ENCODE data around the gene LRRC56.

The LRRC56 gene, protein sequence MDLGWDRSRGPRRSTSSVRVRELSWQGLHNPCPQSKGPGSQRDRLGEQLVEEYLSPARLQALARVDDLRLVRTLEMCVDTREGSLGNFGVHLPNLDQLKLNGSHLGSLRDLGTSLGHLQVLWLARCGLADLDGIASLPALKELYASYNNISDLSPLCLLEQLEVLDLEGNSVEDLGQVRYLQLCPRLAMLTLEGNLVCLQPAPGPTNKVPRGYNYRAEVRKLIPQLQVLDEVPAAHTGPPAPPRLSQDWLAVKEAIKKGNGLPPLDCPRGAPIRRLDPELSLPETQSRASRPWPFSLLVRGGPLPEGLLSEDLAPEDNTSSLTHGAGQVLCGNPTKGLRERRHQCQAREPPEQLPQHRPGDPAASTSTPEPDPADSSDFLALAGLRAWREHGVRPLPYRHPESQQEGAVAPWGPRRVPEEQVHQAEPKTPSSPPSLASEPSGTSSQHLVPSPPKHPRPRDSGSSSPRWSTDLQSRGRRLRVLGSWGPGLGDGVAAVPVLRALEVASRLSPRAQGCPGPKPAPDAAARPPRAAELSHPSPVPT
- total RNA-seq, result 2.5 to 14.5 (median 8.7) reads per million in 9 experiments

DNA sequence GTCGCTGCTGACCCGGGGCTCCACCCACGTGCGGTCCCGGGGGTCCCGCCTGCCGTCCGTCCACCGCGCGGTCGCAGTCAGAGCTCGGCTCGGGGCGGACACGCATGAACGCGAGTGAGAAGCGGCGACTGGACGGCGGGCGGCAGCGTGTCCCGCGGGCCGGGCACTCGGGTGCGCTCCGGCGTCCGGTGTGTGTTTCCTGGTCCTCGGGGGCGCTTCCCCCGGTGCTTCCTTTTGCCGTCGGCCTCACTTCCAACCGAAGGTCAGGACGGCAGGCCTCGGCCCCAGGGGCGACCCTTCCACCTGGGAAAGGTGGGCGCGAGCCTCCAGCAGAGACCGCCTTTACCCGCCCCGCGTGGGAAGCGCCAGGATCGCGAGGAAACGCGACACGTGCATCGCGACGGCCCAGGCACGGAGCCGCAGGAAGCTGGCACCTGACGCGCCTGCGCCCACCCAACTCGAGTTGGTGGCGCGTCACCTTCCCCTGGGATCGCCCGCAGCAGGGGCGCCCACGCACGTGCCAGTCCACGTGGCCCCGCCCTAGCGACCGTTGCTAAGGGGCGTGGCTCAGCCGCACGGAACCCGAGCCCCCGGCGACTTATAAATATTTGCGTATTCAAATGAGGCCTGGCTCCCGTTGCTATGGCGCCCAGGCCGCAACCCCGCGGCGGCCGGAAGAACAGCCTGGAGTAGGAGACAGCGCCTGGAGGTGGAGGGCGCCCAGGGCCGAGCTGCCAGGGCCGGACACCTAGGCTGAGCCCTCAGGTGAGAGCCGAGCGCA, at the start of gene LRRC56:
Gene LRRC56, plus strand, starts transcription at position 687 of the 781 bp plus-strand sequence. CDS start 3,158 bp downstream, outside the sequence.
- H3K9me3 Mint-ChIP-seq, result no peaks in the 10 kb centered on the region
- H3K27me3 Mint-ChIP-seq, result no peaks in the 10 kb centered on the region

DNA sequence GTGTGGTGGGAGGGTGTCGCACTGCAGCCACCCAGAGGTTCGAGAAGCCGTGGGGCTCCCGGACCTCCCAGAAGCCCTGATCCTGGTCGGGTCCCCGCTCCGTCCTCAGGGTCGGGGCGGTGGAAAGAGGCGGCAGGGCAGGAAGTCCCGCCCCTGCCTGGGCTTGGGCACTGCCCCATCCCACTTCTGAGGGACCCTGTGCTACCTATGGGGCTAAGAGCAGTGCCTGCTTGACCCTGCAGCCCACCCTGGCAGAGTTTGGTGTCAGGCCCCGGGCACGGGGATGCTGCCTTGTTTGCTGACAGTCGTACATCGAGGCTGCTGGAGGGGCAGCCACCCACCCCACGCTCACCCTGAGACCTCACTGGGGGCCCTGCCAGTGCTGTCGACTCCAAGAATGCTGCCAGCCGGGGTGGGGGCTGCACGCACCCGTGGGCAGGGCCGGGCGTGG, 49.7 kb upstream of the LRRC56 start:
- Mint-ChIP-seq H3K9me3 (no peaks in the 10 kb centered on the region), H3K27ac (no peak overlapping the region), H3K4me3 (no peak overlapping the region), H3K4me1 (ENCODE audit: low read depth in 2 of 2) (no peaks in the 10 kb centered on the region), H3K36me3 (ENCODE audit: insufficient read depth) (peaks cover 7% of the 10 kb centered on the region), H3K27me3 (no peaks in the 10 kb centered on the region)
- no peak for ATAC-seq (replicated peaks)
- no peak for DNase-seq

More for the DNA sequence above, at the start of gene LRRC56:
- Mint-ChIP-seq H3K36me3 (ENCODE audit: insufficient read depth) (peaks cover 37% of the 10 kb centered on the region), H3K4me3 (peak within 1 kb of the TSS; percentile 89 to 92), H3K27ac (peak within 1 kb of the TSS; percentile 95 to 97), H3K4me1 (ENCODE audit: low read depth in 2 of 2) (peaks cover 13 to 14% of the 10 kb centered on the region in 2 donors)
- DNase-seq (peak; percentile 94 to 95 (median 95)), ATAC-seq (replicated peaks) (peak; percentile 61)

DNA sequence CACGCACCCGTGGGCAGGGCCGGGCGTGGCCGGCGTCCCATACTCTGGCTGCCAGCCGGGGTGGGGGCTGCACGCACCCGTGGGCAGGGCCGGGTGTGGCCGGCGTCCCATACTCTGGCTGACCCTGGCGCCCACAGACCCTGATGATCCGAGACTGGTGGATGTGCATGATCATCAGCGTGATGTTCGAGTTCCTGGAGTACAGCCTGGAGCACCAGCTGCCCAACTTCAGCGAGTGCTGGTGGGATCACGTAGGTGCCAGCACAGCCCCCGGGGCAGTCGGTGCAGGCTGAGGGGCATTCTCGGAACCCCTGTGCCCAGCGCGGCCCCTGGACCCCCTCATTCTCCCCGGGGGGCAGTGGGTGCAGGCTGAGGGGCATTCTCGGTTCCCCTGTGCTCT, 49.3 kb upstream of the LRRC56 start:
- H3K27me3 Mint-ChIP-seq, result no peaks in the 10 kb centered on the region
- DNase-seq, result no peak
- H3K36me3 Mint-ChIP-seq (ENCODE audit: insufficient read depth), result peaks cover 10% of the 10 kb centered on the region
- H3K9me3 Mint-ChIP-seq, result no peaks in the 10 kb centered on the region
- no peaks in the 10 kb centered on the region for H3K4me1 Mint-ChIP-seq (ENCODE audit: low read depth in 2 of 2)
- H3K4me3 Mint-ChIP-seq, result no peak overlapping the region
- H3K27ac Mint-ChIP-seq, result no peak overlapping the region
- ATAC-seq (replicated peaks), result no peak

DNA sequence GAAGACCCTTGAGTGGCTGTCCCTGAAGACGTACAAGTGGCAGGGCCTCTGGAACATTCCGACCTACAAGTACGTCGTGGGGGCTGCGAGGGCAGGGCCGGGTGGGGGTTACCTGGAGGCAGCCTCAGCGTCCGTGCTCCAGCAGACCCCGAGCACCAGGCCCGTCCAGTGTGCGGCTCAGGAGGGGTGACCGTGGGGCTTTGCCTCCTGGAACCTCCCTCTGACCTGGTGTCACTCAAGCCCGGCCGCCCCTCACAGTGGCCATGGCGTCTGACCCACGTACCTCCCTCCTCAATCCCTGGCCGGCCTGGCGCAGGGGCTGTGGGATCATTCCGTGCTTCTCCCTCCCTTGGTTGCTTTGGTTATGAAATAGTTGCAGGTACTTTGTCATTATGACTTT, 48.7 kb upstream of the LRRC56 start:
- no peak overlapping the region for H3K4me3 Mint-ChIP-seq
- no peaks in the 10 kb centered on the region for H3K27me3 Mint-ChIP-seq
- no peaks in the 10 kb centered on the region for H3K9me3 Mint-ChIP-seq
- DNase-seq (no peak), ATAC-seq (replicated peaks) (no peak)
- peaks cover 15% of the 10 kb centered on the region for H3K36me3 Mint-ChIP-seq (ENCODE audit: insufficient read depth)
- no peak overlapping the region for H3K27ac Mint-ChIP-seq
- no peaks in the 10 kb centered on the region for H3K4me1 Mint-ChIP-seq (ENCODE audit: low read depth in 2 of 2)

DNA sequence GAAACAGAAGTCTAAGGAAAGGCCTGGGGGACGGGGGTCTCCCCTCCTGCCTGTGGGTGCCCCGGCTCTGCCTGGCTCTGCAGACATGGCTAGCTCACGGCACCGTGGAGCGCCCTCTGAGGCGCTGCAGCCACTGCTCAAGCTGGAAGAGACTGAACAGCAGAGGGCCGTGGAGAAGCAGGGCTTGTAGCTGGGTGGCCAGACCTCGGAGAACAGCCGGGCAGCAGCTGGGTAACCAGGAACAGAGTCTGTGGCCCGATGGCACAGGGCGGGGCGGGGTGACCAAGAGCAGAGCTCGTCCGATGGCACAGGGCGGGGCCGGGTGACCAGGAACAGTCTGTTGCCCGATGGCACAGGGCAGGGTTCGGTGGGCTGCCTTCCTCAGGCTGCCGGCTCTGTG, 48.3 kb upstream of the LRRC56 start:
- H3K27ac Mint-ChIP-seq, result no peak overlapping the region
- H3K36me3 Mint-ChIP-seq (ENCODE audit: insufficient read depth), result peaks cover 15% of the 10 kb centered on the region
- no peak for ATAC-seq (replicated peaks)
- H3K9me3 Mint-ChIP-seq, result no peaks in the 10 kb centered on the region
- no peaks in the 10 kb centered on the region for H3K4me1 Mint-ChIP-seq (ENCODE audit: low read depth in 2 of 2)
- DNase-seq, result no peak
- H3K4me3 Mint-ChIP-seq, result no peak overlapping the region
- no peaks in the 10 kb centered on the region for H3K27me3 Mint-ChIP-seq

DNA sequence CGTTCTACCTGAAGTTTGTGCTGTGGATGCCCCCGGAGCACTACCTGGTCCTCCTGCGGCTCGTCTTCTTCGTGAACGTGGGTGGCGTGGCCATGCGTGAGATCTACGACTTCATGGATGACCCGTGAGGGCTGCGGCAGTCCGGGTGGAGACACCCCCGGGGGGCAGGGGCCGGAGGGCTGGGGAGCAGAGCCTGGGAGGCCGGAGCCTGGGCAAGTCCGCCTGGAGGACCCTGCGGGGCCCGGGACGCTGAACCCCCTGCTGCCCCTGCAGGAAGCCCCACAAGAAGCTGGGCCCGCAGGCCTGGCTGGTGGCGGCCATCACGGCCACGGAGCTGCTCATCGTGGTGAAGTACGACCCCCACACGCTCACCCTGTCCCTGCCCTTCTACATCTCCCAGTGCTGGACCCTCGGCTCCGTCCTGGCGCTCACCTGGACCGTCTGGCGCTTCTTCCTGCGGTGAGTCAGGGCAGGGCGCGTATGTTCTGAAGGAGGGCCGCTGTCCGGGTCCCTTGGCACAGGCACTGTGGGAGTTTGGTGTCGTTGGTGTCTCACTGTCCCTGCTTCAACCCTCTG, 47.6 kb upstream of the LRRC56 start:
- peaks cover 19% of the 10 kb centered on the region for H3K36me3 Mint-ChIP-seq (ENCODE audit: insufficient read depth)
- H3K4me3 Mint-ChIP-seq, result no peak overlapping the region
- no peaks in the 10 kb centered on the region for H3K27me3 Mint-ChIP-seq

DNA sequence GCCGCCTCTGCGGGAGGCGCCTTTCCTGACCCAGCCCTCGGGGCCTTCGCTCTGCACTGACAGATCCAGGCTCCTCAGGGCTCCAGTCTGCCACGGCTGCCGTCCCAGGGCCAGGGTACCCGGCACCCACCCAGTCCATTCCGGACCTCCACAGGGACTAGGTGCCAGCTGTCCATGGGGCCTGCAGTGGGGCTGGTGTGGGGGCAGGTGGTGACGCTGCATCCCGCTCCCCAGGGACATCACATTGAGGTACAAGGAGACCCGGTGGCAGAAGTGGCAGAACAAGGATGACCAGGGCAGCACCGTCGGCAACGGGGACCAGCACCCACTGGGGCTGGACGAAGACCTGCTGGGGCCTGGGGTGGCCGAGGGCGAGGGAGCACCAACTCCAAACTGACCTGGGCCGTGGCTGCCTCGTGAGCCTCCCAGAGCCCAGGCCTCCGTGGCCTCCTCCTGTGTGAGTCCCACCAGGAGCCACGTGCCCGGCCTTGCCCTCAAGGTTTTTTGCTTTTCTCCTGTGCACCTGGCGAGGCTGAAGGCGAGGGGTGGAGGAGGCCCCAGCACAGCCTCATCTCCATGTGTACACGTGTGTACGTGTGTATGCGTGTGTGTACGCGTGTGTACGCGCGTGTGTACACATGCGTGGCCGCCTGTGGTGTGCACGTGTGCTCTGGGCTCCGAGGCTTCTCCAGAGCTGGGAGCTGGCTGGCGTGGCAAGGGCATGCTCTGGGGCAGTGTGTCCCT, 47.0 kb upstream of the LRRC56 start:
- H3K36me3 Mint-ChIP-seq (ENCODE audit: insufficient read depth), result peaks cover 19% of the 10 kb centered on the region
- H3K9me3 Mint-ChIP-seq, result no peaks in the 10 kb centered on the region
- no peak for ATAC-seq (replicated peaks)
- no peak for DNase-seq
- no peak overlapping the region for H3K27ac Mint-ChIP-seq
- no peak overlapping the region for H3K4me3 Mint-ChIP-seq
- no peaks in the 10 kb centered on the region for H3K4me1 Mint-ChIP-seq (ENCODE audit: low read depth in 2 of 2)
- H3K27me3 Mint-ChIP-seq, result no peaks in the 10 kb centered on the region

More for the DNA sequence above, 47.6 kb upstream of the LRRC56 start:
- DNase-seq, result no peak
- no peak for ATAC-seq (replicated peaks)
- H3K9me3 Mint-ChIP-seq, result no peaks in the 10 kb centered on the region
- H3K4me1 Mint-ChIP-seq (ENCODE audit: low read depth in 2 of 2), result no peaks in the 10 kb centered on the region
- H3K27ac Mint-ChIP-seq, result no peak overlapping the region

DNA sequence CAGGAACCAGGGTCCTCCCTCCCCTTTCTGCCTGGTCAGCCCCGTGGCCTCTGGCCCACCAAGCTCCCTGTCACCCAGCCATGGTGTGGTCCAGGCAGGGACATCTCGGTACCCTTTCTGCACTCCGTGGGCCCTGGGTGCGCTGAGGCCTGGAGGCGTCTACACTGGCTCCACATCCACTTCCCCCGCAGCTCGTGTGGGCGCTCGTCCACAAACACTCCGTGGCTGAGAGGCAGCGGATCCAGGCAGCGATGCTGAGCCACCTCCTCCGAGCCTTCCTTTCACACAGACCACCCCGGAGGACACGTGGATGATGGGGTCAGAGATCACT, 46.4 kb upstream of the LRRC56 start:
- H3K4me3 Mint-ChIP-seq, result no peak overlapping the region
- ATAC-seq (replicated peaks) (no peak), DNase-seq (no peak)
- no peak overlapping the region for H3K27ac Mint-ChIP-seq
- H3K4me1 Mint-ChIP-seq (ENCODE audit: low read depth in 2 of 2), result peaks cover 0 to 3% of the 10 kb centered on the region in 2 donors
- peaks cover 22% of the 10 kb centered on the region for H3K36me3 Mint-ChIP-seq (ENCODE audit: insufficient read depth)
- H3K9me3 Mint-ChIP-seq, result no peaks in the 10 kb centered on the region
- no peaks in the 10 kb centered on the region for H3K27me3 Mint-ChIP-seq

DNA sequence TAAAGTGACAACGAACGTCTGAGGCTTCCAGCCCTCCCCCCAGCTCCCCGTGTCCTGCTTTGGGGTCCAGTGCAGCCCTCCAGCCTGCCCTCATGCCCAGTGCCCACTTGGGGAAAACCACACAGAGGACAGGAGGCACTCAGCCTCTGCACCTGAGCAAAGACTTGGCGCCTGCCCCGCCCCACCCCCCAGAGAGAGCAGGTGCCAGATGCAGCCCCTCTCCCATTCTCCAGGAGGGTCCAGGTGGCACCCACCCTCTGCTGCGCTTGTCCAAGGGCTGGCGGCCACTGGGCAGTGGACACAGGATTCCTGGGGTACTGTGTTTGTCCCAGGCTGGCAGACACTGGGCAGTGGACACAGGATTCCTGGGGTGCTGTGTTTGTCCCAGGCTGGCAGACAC, 46.0 kb upstream of the LRRC56 start:
- no peaks in the 10 kb centered on the region for H3K9me3 Mint-ChIP-seq
- H3K4me1 Mint-ChIP-seq (ENCODE audit: low read depth in 2 of 2), result peaks cover 0 to 4% of the 10 kb centered on the region in 2 donors
- ATAC-seq (replicated peaks), result no peak
- no peak overlapping the region for H3K4me3 Mint-ChIP-seq
- H3K36me3 Mint-ChIP-seq (ENCODE audit: insufficient read depth), result peaks cover 27% of the 10 kb centered on the region
- DNase-seq, result no peak
- H3K27ac Mint-ChIP-seq, result no peak overlapping the region
- no peaks in the 10 kb centered on the region for H3K27me3 Mint-ChIP-seq

DNA sequence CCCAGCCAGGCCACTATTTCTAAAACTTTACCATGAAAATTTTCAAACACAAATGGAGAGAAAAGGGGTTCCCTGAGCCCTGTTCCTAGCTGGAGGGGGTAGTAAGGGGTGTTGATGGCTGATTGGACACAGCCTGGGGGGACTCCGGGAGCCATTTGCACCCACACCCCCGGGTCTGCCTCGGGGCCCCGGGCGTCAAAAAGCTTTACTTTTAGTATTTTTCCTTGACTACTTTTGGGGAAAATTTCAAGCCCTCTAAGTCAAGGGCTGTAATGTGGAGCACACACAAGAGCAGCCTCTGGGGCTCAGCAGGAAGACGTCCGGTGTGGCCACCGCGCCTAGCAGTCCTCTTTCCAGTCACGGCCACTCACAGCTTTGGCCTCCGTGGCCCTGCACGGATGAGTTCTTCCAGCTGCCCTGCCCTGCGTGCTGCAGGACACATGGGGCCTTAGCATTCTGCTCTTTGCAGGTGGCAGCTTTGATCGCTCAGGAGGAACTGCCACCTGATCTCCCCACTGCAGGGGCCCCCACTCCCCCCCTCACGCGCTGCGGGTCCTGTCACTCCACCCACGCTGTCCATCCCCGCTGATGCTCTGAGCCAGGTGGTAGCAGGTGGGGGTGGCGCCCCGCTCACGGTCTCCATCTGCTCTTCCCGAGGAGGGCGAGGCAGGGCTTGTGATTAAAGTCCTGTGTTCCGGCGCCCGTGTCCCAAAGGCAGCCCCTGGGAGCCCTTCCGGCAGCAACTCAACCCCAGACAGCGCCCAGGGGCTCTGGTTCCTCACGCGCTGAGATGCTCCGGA, 44.7 kb upstream of the LRRC56 start:
- H3K27ac Mint-ChIP-seq, result peak overlapping the region; percentile 20 to 73
- no peaks in the 10 kb centered on the region for H3K27me3 Mint-ChIP-seq
- H3K36me3 Mint-ChIP-seq (ENCODE audit: insufficient read depth), result peaks cover 39% of the 10 kb centered on the region
- H3K4me3 Mint-ChIP-seq, result no peak overlapping the region
- ATAC-seq (replicated peaks), result no peak
- H3K9me3 Mint-ChIP-seq, result no peaks in the 10 kb centered on the region
- no peak for DNase-seq
- H3K4me1 Mint-ChIP-seq (ENCODE audit: low read depth in 2 of 2), result peaks cover 4 to 5% of the 10 kb centered on the region in 2 donors

DNA sequence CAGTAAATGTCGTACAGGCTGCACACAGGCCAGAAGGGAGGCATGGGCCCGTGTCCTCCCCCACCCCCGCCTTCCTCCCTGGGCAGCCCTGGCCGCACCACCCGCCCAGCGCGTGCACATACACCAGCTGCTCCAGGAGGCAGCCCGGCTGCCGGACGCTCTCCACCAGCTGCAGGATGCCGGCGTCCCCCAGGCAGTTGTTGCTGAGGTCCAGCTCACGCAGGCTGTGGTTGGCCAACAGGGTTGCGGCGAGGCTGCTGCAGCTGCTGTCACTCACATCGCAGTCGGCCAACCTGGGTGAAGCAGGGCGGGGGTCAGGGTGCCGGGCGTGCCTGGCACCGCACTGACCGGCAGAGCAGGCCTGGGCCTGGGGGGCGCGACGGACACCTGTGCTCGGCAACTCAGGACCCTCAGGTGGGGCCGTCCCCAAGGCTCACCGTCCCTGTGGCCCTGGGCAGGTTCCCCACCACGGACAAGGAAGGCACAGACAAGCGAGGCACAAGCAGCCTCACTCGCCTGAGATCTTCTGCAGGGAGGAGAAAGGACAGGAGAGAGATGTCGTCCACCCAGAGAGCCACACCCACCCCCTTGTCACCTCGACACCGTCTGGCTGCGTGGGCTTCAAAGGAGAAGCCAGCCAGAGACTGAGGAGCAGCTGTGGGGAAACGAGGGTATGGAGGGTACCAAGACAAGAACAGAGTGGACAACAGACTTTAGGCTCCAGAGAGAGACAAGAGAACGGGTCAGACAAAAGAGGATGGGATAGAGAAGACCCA, 42.4 kb upstream of the LRRC56 start:
- DNase-seq (no peak), ATAC-seq (replicated peaks) (no peak)
- Mint-ChIP-seq H3K27me3 (no peaks in the 10 kb centered on the region), H3K27ac (no peak overlapping the region), H3K36me3 (ENCODE audit: insufficient read depth) (peaks cover 44% of the 10 kb centered on the region), H3K4me3 (no peak overlapping the region), H3K9me3 (no peaks in the 10 kb centered on the region), H3K4me1 (ENCODE audit: low read depth in 2 of 2) (peaks cover 4 to 7% of the 10 kb centered on the region in 2 donors)

DNA sequence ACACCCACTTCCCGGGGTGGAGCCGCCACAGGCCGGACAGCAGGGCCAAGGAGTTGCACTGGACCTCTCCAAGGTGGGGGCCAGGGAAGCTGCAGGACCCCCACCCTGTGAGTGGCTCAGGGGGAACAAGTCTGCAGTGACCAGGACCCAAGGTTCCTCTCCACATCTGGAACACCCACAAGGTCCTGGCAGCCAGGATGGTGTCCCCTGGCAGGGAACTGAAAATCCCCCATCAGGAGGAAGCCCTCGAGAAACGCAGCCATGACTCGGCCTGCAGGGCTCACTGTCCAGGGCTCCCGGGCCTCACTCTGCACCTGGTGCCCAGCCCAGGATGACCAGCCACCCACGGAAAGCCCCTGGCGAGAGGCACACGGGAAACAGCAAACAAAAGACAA, 41.8 kb upstream of the LRRC56 start:
- Mint-ChIP-seq H3K4me1 (ENCODE audit: low read depth in 2 of 2) (peaks cover 4 to 7% of the 10 kb centered on the region in 2 donors), H3K9me3 (no peaks in the 10 kb centered on the region), H3K27ac (peak overlapping the region in 1 of 2 donors; percentile 67), H3K4me3 (peak overlapping the region in 1 of 2 donors; percentile 30), H3K36me3 (ENCODE audit: insufficient read depth) (peaks cover 47% of the 10 kb centered on the region), H3K27me3 (no peaks in the 10 kb centered on the region)
- no peak for DNase-seq
- no peak for ATAC-seq (replicated peaks)

All from effector memory CD8-positive, alpha-beta T cell (primary cell).